WTC11 (cell line): Measurements from ENCODE around the gene LY6G5C.

ENCODE experiments used
- ATF1 ChIP-seq: sonication (generic); formaldehyde crosslinking; IDR thresholded peaks from 2 replicates; pipeline ENCODE4 v1.8.1; 2023; ENCODE audit warnings: mild to moderate bottlenecking, moderate library complexity, missing genetic modification reagents
- CREM ChIP-seq: sonication (generic); formaldehyde crosslinking; IDR thresholded peaks from 2 replicates; pipeline ENCODE4 v1.8.1; 2022; ENCODE audit warnings: mild to moderate bottlenecking, missing genetic modification reagents, moderate library complexity
- CTCF ChIP-seq: fragments of 200-600 bp; IDR thresholded peaks from 2 replicates; pipeline ENCODE4 v1.8.0; 2022; ENCODE audit warnings: antibody characterized with exemption
- E2F5 ChIP-seq: sonication (generic); formaldehyde crosslinking; IDR thresholded peaks from 2 replicates; pipeline ENCODE4 v1.8.1; 2022; ENCODE audit warnings: mild to moderate bottlenecking, moderate library complexity, missing genetic modification reagents
- FOXJ3 ChIP-seq: sonication (generic); formaldehyde crosslinking; IDR thresholded peaks from 2 replicates; pipeline ENCODE4 v1.9.0; 2021; ENCODE audit warnings: missing genetic modification reagents, mild to moderate bottlenecking, borderline replicate concordance
- FOXP1 ChIP-seq: sonication (generic); formaldehyde crosslinking; IDR thresholded peaks from 2 replicates; pipeline ENCODE4 v1.8.0; 2022; ENCODE audit warnings: missing genetic modification reagents, mild to moderate bottlenecking, moderate library complexity, borderline replicate concordance
- IRF1 ChIP-seq: sonication (generic); formaldehyde crosslinking; IDR thresholded peaks from 2 replicates; pipeline ENCODE4 v1.8.0; 2023; ENCODE audit warnings: missing genetic modification reagents
- IRF2 ChIP-seq: sonication (generic); formaldehyde crosslinking; IDR thresholded peaks from 2 replicates; pipeline ENCODE4 v1.8.0; 2022; ENCODE audit warnings: low read depth, missing genetic modification reagents, borderline replicate concordance
- NR3C1 ChIP-seq: sonication (generic); formaldehyde crosslinking; conservative IDR thresholded peaks from 2 replicates; pipeline ENCODE4 v1.8.1; 2023; ENCODE audit warnings: low read depth, mild to moderate bottlenecking, missing genetic modification reagents
- PREB ChIP-seq: sonication (generic); formaldehyde crosslinking; IDR thresholded peaks from 2 replicates; pipeline ENCODE4 v1.8.1; 2022; ENCODE audit warnings: mild to moderate bottlenecking, missing genetic modification reagents, moderate library complexity, borderline replicate concordance
- USF1 ChIP-seq: sonication (generic); formaldehyde crosslinking; IDR thresholded peaks from 2 replicates; pipeline ENCODE4 v1.8.0; 2022; ENCODE audit warnings: mild to moderate bottlenecking, missing genetic modification reagents
- TF ChIP-seq, protein P1 (sequence below): sonication (generic); formaldehyde crosslinking; IDR thresholded peaks from 2 replicates; pipeline ENCODE4 v1.8.1; 2022; ENCODE audit warnings: low read depth, missing genetic modification reagents, borderline replicate concordance
- TF ChIP-seq, protein P2 (sequence below): sonication (generic); formaldehyde crosslinking; conservative IDR thresholded peaks from 2 replicates; pipeline ENCODE4 v1.8.1; 2022; ENCODE audit warnings: mild to moderate bottlenecking, missing genetic modification reagents
- TF ChIP-seq, protein P3 (sequence below): sonication (generic); formaldehyde crosslinking; IDR thresholded peaks from 2 replicates; pipeline ENCODE4 v1.8.0; 2023; ENCODE audit warnings: mild to moderate bottlenecking, missing genetic modification reagents

- TF ChIP-seq FOXP1, result no peak
- no peak for TF ChIP-seq IRF1
- no peak for TF ChIP-seq IRF2 (CRISPR knock-in tag)
- TF ChIP-seq CTCF, result no peak
- TF ChIP-seq NR3C1 (CRISPR knock-in tag), result no peak
- TF ChIP-seq FOXJ3 (CRISPR knock-in tag), result no peak
- TF ChIP-seq ATF1 (CRISPR knock-in tag), result no peak
- TF ChIP-seq USF1 (CRISPR knock-in tag), result no peak
- no peak for TF ChIP-seq PREB
- TF ChIP-seq, protein P1, sequence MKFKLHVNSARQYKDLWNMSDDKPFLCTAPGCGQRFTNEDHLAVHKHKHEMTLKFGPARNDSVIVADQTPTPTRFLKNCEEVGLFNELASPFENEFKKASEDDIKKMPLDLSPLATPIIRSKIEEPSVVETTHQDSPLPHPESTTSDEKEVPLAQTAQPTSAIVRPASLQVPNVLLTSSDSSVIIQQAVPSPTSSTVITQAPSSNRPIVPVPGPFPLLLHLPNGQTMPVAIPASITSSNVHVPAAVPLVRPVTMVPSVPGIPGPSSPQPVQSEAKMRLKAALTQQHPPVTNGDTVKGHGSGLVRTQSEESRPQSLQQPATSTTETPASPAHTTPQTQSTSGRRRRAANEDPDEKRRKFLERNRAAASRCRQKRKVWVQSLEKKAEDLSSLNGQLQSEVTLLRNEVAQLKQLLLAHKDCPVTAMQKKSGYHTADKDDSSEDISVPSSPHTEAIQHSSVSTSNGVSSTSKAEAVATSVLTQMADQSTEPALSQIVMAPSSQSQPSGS, result no peak
- TF ChIP-seq, protein P2, sequence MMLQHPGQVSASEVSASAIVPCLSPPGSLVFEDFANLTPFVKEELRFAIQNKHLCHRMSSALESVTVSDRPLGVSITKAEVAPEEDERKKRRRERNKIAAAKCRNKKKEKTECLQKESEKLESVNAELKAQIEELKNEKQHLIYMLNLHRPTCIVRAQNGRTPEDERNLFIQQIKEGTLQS (CRISPR knock-in tag), result no peak
- TF ChIP-seq, protein P3, sequence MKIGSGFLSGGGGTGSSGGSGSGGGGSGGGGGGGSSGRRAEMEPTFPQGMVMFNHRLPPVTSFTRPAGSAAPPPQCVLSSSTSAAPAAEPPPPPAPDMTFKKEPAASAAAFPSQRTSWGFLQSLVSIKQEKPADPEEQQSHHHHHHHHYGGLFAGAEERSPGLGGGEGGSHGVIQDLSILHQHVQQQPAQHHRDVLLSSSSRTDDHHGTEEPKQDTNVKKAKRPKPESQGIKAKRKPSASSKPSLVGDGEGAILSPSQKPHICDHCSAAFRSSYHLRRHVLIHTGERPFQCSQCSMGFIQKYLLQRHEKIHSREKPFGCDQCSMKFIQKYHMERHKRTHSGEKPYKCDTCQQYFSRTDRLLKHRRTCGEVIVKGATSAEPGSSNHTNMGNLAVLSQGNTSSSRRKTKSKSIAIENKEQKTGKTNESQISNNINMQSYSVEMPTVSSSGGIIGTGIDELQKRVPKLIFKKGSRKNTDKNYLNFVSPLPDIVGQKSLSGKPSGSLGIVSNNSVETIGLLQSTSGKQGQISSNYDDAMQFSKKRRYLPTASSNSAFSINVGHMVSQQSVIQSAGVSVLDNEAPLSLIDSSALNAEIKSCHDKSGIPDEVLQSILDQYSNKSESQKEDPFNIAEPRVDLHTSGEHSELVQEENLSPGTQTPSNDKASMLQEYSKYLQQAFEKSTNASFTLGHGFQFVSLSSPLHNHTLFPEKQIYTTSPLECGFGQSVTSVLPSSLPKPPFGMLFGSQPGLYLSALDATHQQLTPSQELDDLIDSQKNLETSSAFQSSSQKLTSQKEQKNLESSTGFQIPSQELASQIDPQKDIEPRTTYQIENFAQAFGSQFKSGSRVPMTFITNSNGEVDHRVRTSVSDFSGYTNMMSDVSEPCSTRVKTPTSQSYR, result no peak
- TF ChIP-seq E2F5 (CRISPR knock-in tag), result no peak
- no peak for TF ChIP-seq CREM
These were observed 40.3 kb downstream of the LY6G5C start for GRCh38 chr6:31640612-31641011.
